GM19035 (cell line): ENCODE results near the gene STARD10.

Experiments used
- ATAC-seq: cut with Tn5 transposase; IDR thresholded peaks from one replicate; pipeline ENCODE4 v1.9.1; 2021; ENCODE audit not compliant: unreplicated experiment

STARD10 gene

DNA sequence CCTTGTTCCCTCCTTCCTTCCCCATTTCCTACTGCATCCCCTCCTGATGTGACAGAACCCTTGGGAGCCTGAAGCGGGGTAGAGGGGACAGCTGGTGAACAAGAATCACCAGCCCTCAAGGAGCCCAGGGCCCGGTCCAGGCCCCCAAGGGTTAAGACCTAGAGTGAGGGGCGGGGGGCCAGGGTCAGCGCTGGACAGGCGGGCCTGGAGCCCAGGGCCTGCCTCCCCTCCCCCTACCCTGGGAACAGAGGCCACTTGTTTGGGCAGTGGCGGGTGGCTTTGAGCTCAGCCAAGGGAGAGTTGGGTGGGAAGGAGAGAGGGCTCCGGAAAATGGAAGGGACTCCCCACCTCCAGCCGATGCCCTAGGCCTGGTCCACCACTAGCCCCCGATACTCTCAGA is 43.8 kb downstream of the STARD10 start:
- ATAC-seq, result no peak

DNA sequence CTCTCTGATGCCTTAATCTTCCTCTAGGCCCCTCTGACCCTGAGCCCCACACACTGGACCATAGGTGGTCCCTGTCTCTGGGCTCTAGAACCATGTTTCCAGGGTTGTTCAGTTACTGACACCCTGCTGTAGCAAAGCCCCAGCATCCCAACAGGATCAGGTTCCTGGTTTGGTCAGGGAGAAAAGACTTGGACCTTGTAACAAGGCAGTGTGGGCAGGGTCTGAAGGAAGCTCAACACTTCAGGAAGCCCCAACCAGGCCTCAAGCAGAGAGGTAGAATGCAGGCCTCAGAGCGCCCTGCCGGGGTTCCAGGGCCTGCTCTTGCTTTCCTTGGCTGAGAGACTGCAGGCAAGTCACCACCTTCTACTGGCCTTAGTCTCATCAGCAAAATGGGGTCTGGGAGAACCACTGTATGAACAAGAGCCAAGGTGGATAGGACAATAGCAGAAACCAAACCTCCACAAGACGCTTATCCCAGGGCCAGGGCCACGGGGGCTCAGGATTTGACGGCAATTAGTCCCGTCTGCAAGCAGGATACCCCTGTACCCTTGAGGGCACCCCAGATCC is 46.5 kb downstream of the STARD10 start:
- ATAC-seq, result no peak

DNA sequence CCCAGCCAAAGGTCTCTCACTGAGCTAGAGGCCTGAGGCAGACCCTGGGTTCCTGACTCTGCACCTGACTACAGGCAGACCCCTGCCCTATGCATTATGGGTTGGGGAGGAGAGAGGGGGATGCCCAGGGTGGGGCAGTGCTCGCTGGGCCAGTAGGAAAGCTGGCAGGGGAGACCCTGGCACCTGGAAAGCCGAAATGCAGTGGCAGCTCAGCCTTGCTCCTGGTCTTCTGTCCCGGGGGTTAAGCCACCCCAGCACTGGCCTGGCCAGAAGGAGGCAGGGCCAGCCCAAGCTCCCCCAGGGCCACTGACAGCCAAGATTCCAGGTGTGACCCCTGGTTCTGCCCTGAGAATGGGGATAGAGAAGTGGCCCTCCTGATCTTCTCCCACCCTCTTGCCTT is 47.0 kb downstream of the STARD10 start:
- ATAC-seq, result no peak

DNA sequence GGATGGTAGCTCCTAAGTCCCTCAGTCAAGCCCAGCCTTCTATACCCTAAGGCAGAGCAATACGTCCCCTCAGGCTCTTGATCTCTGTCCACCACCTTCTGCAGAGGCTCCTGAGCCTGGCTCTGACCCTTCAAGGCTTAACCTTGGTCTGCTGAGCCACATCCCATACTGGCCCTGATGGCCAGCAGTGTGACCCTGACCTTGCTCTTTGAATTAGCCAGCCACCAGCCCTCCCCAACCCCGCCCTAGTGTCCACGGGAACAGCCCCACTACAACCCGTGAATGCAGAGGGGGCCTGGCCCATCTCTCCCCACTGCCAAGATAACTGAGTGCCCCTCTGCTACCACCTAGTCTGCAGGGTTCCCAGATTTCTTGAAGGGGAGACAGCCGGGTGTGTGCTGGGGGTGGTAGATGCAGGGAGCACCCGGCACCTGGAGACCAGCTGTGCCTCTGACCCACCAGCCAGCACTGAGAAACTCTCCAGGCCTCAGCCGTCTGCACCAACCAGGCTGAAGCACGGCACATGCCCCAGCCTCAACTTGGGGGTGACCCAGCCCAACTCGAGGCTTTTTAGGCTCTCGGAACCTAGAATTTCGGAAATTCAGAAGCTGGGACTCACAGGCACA is 47.8 kb downstream of the STARD10 start:
- no peak for ATAC-seq

DNA sequence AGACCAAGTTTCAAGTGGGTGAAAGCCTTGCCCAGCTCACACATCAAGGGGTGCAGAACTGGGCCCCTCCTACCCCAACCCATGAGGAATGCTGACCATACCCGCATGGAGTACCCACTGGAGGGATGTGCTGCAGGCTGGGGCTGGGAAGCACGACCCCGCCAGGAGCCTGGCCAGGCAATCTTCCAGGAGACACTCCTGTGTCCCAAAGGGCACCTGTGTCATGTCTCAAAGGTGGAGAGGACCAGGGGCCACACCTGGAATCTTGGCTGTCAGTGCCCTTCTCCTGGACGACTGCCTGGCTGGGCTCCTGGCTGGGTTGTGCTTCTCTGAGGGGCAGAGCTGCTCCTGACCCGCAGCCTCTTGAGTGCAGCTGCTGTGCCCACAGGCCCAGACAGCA is 48.3 kb downstream of the STARD10 start:
- ATAC-seq, result no peak

DNA sequence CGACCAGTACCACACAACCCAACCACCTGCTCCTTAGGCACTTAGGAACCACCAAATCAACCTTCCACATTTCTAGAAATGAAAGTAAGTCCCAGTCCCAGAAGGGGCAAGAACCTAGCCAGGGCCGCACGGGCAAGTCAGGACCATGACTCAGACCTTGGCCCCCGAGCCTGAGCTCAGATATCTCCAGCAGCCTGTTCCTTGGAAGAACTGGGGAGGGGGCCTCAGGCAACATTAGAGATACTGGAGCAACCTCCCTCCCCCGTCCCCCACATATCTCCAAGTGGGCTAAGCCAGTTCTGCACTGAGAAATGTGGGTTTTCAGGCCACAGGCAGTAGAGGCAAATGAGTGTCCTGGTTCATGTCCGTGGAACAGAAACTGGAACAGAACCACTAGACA is 49.4 kb downstream of the STARD10 start:
- ATAC-seq, result no peak

DNA sequence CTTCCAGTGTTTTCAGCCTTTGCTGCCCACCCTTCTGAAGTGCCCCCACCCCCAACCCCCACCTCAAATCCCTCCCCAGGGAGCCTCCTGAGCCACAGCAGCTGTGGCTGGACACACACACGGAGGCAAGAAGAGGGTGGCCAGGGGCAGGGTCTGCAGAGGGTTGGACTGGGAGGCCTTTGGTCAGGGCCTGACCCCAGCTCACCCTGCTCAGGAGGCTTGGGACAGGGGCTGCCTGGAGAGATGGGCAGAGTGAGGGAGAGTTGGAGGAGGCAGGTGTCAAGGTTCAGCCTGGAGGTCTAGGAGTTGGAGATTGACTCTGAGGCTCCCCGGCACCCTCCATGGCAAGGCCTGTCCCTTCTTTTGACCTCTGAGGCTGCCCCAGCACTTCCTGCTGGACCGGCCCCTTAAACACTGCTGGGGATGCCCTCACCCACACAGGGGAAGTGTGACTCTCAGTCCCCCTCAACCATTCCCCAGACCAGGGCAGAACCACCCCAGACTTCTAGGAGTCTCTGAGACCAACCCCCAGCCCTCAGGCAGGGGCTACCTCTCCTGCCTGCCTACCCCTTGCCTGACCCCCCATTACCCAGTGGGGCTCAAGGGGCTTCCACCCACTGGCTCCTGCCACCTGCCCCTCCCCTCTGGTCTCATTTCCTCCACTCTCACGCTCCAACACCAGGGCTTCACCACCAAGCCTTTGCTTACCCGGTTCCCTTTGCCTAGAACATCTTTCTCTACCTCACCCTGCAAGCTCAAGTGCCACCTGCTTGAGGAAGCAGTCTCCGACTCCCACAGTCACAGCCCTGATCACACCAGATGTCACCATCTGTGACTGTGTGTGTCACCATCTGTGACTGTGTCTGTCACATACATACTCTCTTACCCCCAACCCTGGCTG is 50.3 kb downstream of the STARD10 start:
- ATAC-seq, result peak; percentile 46

DNA sequence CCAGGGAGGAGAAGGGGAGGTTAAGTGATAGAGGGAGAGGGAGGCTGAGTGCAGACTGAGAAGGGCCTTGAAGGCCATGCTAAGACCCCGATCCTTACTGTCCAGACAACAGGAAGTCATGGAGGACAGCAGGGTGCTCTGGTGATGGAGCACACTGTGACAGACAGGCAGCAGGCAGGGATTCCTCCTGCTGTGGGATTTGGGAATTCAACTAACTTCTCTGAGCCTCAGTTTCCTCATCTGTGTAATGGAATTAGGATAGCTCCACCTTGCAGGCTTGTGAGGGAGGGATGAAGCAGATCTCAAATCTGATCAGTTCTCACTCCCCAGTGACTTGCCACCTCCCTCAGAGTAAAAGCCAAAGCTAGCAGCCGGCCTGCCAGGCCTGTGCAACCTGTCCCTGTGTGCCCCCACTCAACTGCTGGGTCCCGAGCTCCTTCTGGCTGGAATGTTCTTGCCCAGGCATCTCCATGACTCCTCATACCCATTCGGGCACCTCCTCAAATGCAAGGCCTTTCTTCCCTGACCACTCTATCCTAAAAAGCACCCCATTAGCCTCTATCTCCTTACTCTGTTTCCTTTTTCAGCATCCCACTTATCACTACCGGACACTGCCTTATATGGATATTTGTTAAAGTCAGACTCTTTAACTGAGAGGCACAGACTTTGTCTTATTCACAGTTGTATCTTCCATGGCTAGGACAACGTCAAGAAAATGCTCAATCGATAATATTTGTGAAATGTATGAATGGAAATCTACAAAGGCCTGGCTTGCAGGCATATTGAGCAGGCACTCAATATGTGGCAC is 51.1 kb downstream of the STARD10 start:
- no peak for ATAC-seq

DNA sequence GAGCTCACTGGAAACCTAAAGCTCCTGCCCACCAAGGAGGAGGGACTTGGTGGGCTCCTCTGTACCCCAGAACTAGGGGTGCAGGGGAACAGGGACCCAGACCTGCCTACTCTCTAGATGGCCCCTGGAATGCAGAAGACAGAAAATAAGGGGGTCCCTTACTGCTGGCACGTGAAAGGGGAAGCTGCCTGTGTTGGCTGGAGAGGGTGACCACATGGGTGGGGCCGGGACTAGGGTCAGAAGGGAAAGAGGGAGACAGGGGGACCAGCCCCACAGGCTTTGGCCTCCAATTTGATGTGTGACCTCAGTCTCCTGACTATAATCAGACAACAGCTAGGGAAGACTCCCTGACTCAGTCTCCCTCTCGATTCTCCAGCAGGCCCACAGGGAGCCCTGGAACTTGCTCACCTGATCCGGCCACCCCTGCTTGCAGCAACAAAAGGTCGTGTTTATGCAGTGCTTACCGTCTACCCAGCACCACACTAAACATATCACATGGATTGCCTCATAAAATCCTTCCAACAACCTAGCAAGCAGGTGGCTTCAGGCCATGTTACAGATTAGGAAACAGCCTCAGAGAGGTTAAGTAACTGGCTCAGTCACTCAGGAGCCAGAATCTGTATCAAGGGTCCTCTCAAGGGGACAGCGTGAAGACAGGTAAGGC is 51.9 kb downstream of the STARD10 start:
- ATAC-seq, result no peak

DNA sequence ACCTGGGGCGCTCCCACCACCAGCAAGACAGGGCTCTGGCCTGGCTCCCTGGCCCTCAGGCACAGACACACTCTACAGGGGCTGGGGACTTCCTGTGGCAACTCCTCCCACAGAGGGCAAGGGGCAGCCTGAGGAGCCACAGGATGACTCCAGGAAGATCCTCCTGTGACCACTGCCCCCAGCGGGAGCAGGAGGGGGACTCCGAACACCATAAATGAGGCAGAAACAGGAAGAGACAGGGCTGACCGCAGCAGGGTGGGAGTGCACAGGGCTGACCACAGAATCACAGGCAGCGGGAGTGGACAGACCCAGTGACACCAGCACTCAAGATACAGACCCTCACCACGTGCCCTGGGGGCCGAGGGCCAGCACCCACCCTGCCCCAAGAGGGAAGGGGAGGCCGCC is 52.4 kb downstream of the STARD10 start:
- no peak for ATAC-seq

DNA sequence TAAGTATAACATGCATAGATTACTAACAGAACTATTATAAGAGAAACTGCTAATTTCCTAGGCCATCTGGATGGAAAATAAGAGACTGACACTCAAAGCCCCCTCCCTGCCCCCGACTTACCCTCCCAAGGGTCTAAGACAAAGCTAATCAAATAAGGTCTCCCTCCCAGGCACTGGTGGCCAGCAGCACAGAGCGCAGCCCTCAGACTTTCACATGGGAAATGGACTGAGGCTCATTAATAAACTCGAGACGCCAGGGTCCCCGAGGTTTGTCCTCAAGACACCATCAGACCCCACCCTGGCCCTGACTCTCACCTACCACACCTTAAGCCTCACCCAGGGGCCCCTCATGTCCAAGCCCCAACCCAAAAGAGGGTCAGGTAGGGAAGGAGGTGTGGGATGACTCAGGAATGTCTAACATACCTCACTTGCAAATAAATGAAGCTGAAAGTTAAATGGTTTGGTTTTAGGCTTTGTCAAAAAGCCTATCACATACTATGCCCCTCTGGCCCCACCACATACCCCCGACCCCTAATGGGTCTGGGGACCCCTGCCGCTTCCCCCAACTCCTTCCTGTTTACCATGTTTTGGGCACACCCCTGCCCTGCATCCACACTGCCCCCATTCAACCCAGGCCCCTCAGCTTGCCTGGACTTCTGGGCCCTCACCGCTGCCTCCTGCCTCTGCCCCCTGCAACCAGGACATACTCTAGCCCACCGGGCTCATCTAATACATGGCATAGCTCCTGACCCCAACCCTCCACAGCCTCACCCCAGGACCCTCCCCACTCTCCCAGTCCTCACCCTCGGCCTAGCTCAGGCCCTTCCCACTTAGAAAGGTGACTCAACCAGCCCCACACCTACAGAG is 53.1 kb downstream of the STARD10 start:
- no peak for ATAC-seq

DNA sequence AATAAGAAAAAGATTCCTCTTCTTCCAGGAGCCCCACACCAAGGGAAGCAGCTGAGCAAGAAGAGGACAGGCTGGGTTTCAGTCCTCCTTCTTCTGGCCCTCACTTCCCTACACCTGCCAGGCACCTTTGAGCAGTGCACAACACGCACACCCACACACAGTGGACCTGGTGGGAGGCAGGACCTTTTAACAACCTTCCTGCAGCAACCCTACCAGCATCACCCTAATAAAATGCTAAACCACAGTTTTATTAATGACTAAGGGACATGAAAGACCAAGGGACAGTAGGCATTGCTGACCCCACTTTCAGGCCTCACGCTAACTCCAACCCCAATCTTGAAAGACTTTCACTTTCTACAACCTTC is 53.8 kb downstream of the STARD10 start:
- no peak for ATAC-seq

DNA sequence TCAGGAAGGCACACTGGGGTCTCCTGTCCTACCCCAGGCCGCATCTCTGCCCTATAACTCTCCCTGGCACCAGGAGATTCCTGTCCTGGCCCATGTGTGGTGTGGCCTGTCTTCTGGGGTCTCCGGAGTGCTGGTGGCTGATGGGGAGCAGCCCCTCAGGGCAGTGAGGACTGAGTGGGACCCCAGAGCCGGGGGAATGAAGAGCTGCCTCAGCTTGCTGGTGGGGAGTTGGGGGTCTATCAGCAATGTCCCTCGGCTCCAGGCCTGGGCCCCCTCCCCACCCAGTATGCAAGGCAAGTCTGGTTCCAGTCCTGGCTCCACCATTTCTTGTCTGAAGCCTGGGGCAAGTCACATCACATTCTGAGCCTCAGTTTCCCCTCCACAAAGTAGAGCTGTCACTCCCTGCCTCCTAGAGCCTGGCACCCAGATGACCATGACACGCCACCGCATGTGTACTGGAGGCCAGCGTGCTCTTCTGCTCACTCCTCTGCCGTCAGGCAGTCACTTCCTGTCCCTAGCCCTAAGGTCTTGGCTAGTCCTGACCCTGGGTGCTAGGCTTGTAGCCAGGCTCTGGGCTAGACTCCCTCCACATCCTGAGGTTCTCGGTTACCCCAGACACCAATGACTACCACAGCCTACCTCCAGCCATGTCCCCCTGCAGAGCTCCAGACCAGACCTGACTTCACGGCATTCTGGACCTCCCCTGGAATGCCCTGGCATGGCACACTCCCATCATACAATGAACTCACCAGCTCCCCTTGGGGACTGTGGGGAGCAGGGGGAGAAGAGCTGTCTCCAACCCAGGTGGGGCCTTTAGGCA is 54.4 kb downstream of the STARD10 start:
- ATAC-seq, result no peak

DNA sequence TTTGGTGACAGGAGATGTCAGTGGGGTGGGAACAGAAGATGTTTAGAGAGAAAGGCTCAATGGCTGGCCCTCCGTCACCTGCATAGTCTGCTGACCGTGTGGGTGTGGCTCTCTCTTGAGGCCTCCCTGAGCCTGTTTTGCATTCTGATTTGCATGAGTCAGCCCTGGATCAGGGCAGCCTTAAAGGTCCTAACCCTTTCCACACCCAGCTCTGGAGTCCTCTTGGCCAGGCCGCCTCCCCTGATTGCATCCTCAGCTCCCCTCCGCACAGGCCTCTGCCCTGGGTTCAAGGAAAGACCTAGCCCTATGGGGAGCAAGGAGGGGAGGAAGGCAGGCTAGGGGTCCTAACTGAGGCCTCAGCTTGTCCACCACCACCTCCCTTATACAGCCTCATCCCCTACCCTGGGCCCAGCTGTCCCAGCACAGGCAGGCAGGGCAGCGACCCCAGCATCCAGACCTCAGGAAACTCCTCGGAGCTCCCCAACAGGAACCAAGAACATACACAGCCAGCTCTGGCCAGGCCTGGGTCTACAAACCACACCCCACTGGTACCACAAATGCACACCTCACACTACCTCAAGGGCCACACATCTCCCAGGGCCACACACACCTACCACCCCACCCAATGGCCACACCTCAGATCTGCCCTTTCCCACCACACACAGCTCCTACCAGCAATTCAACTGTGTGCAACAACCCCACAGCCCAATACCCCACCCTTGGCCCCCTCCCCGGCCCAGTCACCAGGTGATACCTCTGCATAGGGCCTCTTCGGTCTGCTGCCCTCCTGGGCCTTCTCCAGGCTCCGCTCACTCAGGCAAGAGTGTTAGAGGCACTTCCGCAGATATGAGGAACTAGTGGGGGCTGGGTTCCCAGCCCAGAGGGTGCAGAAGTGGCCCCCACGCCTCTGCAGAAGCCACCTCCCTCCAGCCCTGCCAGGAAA is 55.4 kb downstream of the STARD10 start:
- peak; percentile 50 for ATAC-seq

DNA sequence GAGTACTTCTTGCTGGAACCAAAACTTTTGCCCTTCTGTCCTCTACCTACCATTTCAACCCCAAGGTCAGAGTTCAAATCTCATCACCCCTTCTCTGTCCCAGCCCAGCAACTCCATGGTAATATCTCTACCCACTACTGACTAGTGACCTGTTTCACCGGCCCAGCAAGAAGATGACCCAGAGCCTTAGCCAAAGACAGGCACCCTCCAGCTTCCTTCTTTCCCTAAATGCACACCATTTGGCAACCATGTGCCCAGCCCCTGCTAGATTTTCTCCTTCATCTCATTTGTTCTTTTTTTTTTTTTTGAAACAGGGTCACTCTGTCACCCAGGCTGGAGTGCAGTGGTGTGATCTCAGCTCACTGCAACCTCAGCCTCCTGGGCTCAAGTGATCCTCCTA is 56.5 kb downstream of the STARD10 start:
- no peak for ATAC-seq

DNA sequence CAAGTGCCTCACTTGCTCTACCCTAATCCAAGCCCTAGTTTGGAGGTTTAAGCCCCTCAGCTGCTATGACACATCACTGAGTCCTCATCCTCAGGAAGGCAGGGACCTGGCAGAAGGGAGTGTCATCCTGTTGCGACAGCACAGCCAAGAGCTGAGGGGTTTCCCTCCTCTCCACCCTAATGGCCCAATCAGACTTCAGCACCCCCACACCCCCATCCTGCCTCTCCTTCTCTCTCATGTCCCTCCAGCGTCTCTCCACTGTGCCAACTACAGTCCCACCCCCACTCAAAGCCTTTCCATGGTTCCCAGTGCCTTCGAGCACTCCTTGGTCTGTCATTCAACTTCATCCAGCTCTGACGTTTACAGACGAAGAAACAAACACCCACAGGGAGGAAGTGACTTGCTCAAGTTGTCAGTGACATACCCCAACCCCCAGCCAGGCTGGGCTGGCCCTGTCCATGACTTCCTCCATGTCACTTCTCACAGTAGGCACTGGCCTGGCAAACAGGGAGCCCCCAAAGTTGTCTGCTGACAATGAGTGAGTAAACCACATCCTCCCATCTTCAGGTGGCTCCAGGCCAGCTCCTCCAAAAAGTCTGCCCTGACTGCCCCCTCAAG is 57.3 kb downstream of the STARD10 start:
- no peak for ATAC-seq

DNA sequence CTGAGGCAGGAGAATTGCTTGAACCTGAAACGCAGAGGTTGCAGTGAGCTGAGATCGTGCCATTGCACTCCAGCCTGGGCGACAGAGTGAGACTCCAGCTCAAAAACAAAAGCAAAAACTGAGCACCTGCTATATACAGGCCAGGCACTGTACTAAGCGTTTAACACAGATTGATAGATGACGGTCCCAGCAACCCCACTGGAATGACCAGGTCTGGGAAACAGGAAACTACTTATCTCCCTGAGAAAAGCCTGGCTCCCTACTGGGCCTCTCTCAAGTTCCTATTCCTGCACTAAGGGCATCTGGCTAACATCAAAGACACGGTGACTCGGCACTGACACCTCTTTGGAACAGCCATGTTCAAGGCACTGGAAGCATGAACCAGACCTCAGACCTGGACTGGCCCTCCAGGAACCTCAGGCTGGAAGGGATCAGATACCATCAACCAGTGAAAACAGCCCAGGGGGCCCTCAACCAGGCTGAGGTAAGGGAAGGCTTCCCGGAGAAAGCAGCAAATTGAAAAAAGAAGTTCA is 58.3 kb downstream of the STARD10 start:
- ATAC-seq, result no peak
